T follicular helper cell (primary cell): ENCODE data around the gene CLHC1.

Experiments used
- DNase-seq: peaks from one replicate; pipeline ENCODE4 v3.0.0-alpha.2; 2020; ENCODE audit warnings: low read depth

CLHC1 gene

GRCh38 chr2:55169359-55169758, 62.7 kb downstream of the CLHC1 start:
- no peak for DNase-seq

- peak; percentile 21 for DNase-seq
Observed at GRCh38 chr2:55168221-55169154, 63.6 kb downstream of the CLHC1 start.

GRCh38 chr2:55165626-55166025, 66.5 kb downstream of the CLHC1 start:
- no peak for DNase-seq

- no peak for DNase-seq
Observed at GRCh38 chr2:55164534-55165480, 67.3 kb downstream of the CLHC1 start.

GRCh38 chr2:55163941-55164390, 68.1 kb downstream of the CLHC1 start:
- DNase-seq, result no peak

- no peak for DNase-seq
Observed at GRCh38 chr2:55163274-55163721, 68.8 kb downstream of the CLHC1 start.

- DNase-seq, result no peak
Observed at GRCh38 chr2:55162284-55163006, 69.6 kb downstream of the CLHC1 start.

GRCh38 chr2:55161295-55162210, 70.5 kb downstream of the CLHC1 start:
- no peak for DNase-seq

- no peak for DNase-seq
Observed at GRCh38 chr2:55160422-55160821, 71.7 kb downstream of the CLHC1 start.

GRCh38 chr2:55159752-55160151, 72.3 kb downstream of the CLHC1 start:
- DNase-seq, result no peak

- DNase-seq, result no peak
Observed at GRCh38 chr2:55159037-55159651, 72.9 kb downstream of the CLHC1 start.

- DNase-seq, result no peak
Observed at GRCh38 chr2:55158111-55158814, 73.8 kb downstream of the CLHC1 start.

- no peak for DNase-seq
Observed at GRCh38 chr2:55157474-55157884, 74.6 kb downstream of the CLHC1 start.

GRCh38 chr2:55156984-55157383, 75.1 kb downstream of the CLHC1 start:
- no peak for DNase-seq

- no peak for DNase-seq
Observed at GRCh38 chr2:55156326-55156725, 75.8 kb downstream of the CLHC1 start.

GRCh38 chr2:55155764-55156281, 76.3 kb downstream of the CLHC1 start:
- DNase-seq, result no peak

GRCh38 chr2:55155206-55155605, 76.9 kb downstream of the CLHC1 start:
- no peak for DNase-seq

GRCh38 chr2:55154525-55155030, 77.5 kb downstream of the CLHC1 start:
- no peak for DNase-seq
